SK-N-SH (cell line): ENCODE data around the gene MATK. TPM values are rescaled to one million over a fixed set of nuclear protein-coding genes. Genes with fewer than 3 reads are reported as not detected.

Experiments used
- CTCF ChIA-PET: fragments of 300-600, 350-600 bp; formaldehyde crosslinking; extraction: SDS; loops from one replicate; lab custom pipeline; 2021; lab: Yijun Ruan, JAX
- POLR2A ChIA-PET: fragments of 350-600 bp; sonication (Branson Sonifier 250); formaldehyde crosslinking; extraction: SDS; loops from one replicate; lab custom pipeline; 2020; ENCODE audit warnings: antibody characterized with exemption, inconsistent platforms; lab: Yijun Ruan, JAX
- DNase-seq: peaks from one replicate; pipeline ENCODE4 v3.0.0; 2012
- H2AFZ ChIP-seq: fragments of 200-600 bp; sonication (generic); 2 replicates; pipeline ENCODE4 v1.8.1; 2016; ENCODE audit warnings: antibody characterized with exemption, mild to moderate bottlenecking, low read depth
- H3F3A ChIP-seq: fragments of 200-600 bp; sonication (generic); replicated peaks from 2 replicates; pipeline ENCODE3; 2016; ENCODE audit warnings: antibody characterized with exemption, mild to moderate bottlenecking; ENCODE audit not compliant: insufficient read depth
- H3K27ac ChIP-seq, 2 experiments: fragments of 200-500 bp in 1 of 2; fragments of 200-600 bp in 1 of 2; sonication (Bioruptor generic) in 1 of 2; sonication (generic), shearing (Covaris generic) in 1 of 2; 2 replicates each; pipeline versions ENCODE4 v1.5.1 to v1.6.1; 2014 to 2016; ENCODE audit warnings: low read depth in 2 of 2, inconsistent platforms in 1 of 2, low read length in 1 of 2, mild to moderate bottlenecking in 1 of 2, mixed read lengths in 1 of 2
- H3K27me3 ChIP-seq: fragments of 200-600 bp; sonication (generic), shearing (Covaris generic); 2 replicates; pipeline ENCODE4 v1.6.1; 2016; ENCODE audit warnings: mixed run types; ENCODE audit not compliant: insufficient read depth
- H3K36me3 ChIP-seq, 2 experiments: fragments of 200-500 bp in 1 of 2; fragments of 200-600 bp in 1 of 2; sonication (Bioruptor generic) in 1 of 2; sonication (generic) in 1 of 2; replicated peaks in 1 of 2; 2 replicates each; pipeline versions ENCODE3 to v1.5.1; 2014 to 2016; ENCODE audit warnings: low read length in 1 of 2, mild to moderate bottlenecking in 1 of 2; ENCODE audit not compliant: insufficient read depth in 2 of 2, control insufficient read depth in 1 of 2
- H3K4me1 ChIP-seq, 2 experiments: fragments of 200-500 bp in 1 of 2; fragments of 200-600 bp in 1 of 2; sonication (Bioruptor generic) in 1 of 2; sonication (generic), shearing (Covaris generic) in 1 of 2; 2 replicates each; pipeline versions ENCODE4 v1.5.1 to v1.6.1; 2014 to 2016; ENCODE audit warnings: low read depth in 1 of 2, low read length in 1 of 2, mixed run types in 1 of 2; ENCODE audit not compliant: insufficient read depth in 2 of 2, control insufficient read depth in 1 of 2
- H3K4me2 ChIP-seq: fragments of 200-600 bp; sonication (generic), shearing (Covaris generic); 2 replicates; pipeline ENCODE4 v1.6.1; 2017; ENCODE audit warnings: mixed run types
- H3K4me3 ChIP-seq, 2 experiments: fragments of 200-500 bp in 1 of 2; fragments of 200-600 bp in 1 of 2; sonication (Bioruptor generic) in 1 of 2; sonication (generic), shearing (Covaris generic) in 1 of 2; 2 replicates each; pipeline versions ENCODE4 v1.5.1 to v1.8.1; 2014 to 2016; ENCODE audit warnings: low read depth in 2 of 2, inconsistent platforms in 1 of 2, low read length in 1 of 2, mild to moderate bottlenecking in 1 of 2, mixed read lengths in 1 of 2, moderate library complexity in 1 of 2
- H3K79me2 ChIP-seq: fragments of 200-600 bp; sonication (generic); 2 replicates; pipeline ENCODE4 v1.8.1; 2017; ENCODE audit warnings: mild to moderate bottlenecking; ENCODE audit not compliant: insufficient read depth
- H3K9ac ChIP-seq: fragments of 200-600 bp; sonication (generic); 2 replicates; pipeline ENCODE4 v1.6.1; 2017; ENCODE audit warnings: mixed run types
- H3K9me2 ChIP-seq: fragments of 200-600 bp; sonication (generic); 2 replicates; pipeline ENCODE4 v1.6.1; 2017; ENCODE audit warnings: mixed run types
- H3K9me3 ChIP-seq: fragments of 200-600 bp; sonication (generic); 2 replicates; pipeline ENCODE4 v1.6.1; 2017; ENCODE audit warnings: mixed run types, mild to moderate bottlenecking, moderate library complexity
- H4K20me1 ChIP-seq: fragments of 200-600 bp; sonication (generic); 2 replicates; pipeline ENCODE4 v1.6.1; 2017; ENCODE audit warnings: mild to moderate bottlenecking, mixed run types; ENCODE audit not compliant: insufficient read depth
- CTCF ChIP-seq: fragments of 200-600 bp; sonication (generic); IDR thresholded peaks from 2 replicates; pipeline ENCODE4 v1.6.1; 2017; ENCODE audit warnings: antibody characterized with exemption, mild to moderate bottlenecking, moderate library complexity
- EP300 ChIP-seq, 2 experiments: IDR thresholded peaks; 2 replicates each; pipeline versions ENCODE4 v1.4.0 to v1.6.1; 2012; ENCODE audit warnings: borderline replicate concordance in 1 of 2, low read depth in 1 of 2, low read length in 1 of 2
- EZH2phosphoT487 ChIP-seq: fragments of 200-600 bp; sonication (generic); IDR thresholded peaks from 2 replicates; pipeline ENCODE4 v1.6.1; 2017; ENCODE audit warnings: low read depth, mixed run types, mild to moderate bottlenecking, antibody characterized with exemption, moderate library complexity, borderline replicate concordance
- FOSL2 ChIP-seq: IDR thresholded peaks from 2 replicates; pipeline ENCODE4 v1.4.0; 2012; ENCODE audit warnings: low read depth, mild to moderate bottlenecking, moderate library complexity, borderline replicate concordance
- GABPA ChIP-seq: IDR thresholded peaks from 2 replicates; pipeline ENCODE4 v1.4.0; 2012; ENCODE audit warnings: low read depth, mild to moderate bottlenecking
- IRF3 ChIP-seq: fragments of 150-350 bp; IDR thresholded peaks from 2 replicates; pipeline ENCODE4 v1.6.1; 2016; ENCODE audit warnings: mild to moderate bottlenecking, low read depth, low read length
- MXI1 ChIP-seq: IDR thresholded peaks from 2 replicates; pipeline ENCODE4 v1.6.1; 2012; ENCODE audit warnings: mild to moderate bottlenecking, low read depth, low read length, improper control_type of control experiment
- POLR2AphosphoS5 ChIP-seq: IDR thresholded peaks from 2 replicates; pipeline ENCODE4 v1.6.1; 2012; ENCODE audit warnings: low read depth, low read length
- RXRA ChIP-seq: IDR thresholded peaks from 2 replicates; pipeline ENCODE4 v1.4.0; 2012; ENCODE audit warnings: low read depth, mild to moderate bottlenecking, borderline replicate concordance
- TEAD4 ChIP-seq: IDR thresholded peaks from 2 replicates; pipeline ENCODE4 v1.4.0; 2012; ENCODE audit warnings: mild to moderate bottlenecking, borderline replicate concordance; ENCODE audit not compliant: insufficient read depth
- USF1 ChIP-seq: IDR thresholded peaks from 2 replicates; pipeline ENCODE4 v1.4.0; 2012; ENCODE audit warnings: low read depth, borderline replicate concordance
- YY1 ChIP-seq: IDR thresholded peaks from 2 replicates; pipeline ENCODE4 v1.4.0; 2012; ENCODE audit warnings: low read depth, mild to moderate bottlenecking
- ZBTB33 ChIP-seq: IDR thresholded peaks from 2 replicates; pipeline ENCODE4 v1.4.0; 2012; ENCODE audit warnings: low read depth, borderline replicate concordance
- WGBS: methylation state at CpG from one replicate; pipeline ENCODE4 v1.1.6; 2017; ENCODE audit warnings: low lambda C conversion rate; 5-methylcytosine and 5-hydroxymethylcytosine counted together
- polyA plus RNA-seq, 3 experiments: library from polyadenylated mRNA; depleted of rRNA; stranded (reverse); fragments of >200 nt; gene quantifications; 2 replicates each; pipeline ENCODE4 v1.2.3, GENCODE V29; 2012

Gene MATK
- polyA plus RNA-seq, 1 of the 3 experiments (the other 2 are of a cell fraction), result not detected

GRCh38 chr19:3751236-3751635 is 34.9 kb downstream of the MATK start (continued):
- TF ChIP-seq USF1, result no peak
- TF ChIP-seq TEAD4, result no peak
- no peak for TF ChIP-seq RXRA
- TF ChIP-seq EP300 (IDR thresholded peaks at IDR 0.05; ENCODE audit: borderline replicate concordance in 1 of 2, low read depth in 1 of 2, low read length in 1 of 2), result no peak
- TF ChIP-seq YY1, result no peak
- TF ChIP-seq CTCF, result no peak
- TF ChIP-seq MXI1, result no peak
- TF ChIP-seq GABPA, result no peak
- TF ChIP-seq POLR2AphosphoS5, result no peak

GRCh38 chr19:3750211-3750610 is 36.0 kb downstream of the MATK start:
- H3K27ac ChIP-seq, result no peak overlapping the region
- 100% methylated on average over 2 of the region's 2 CpGs for WGBS
- H3K27me3 ChIP-seq, result no peaks in the 10 kb centered on the region
- H3F3A ChIP-seq, result no peaks in the 10 kb centered on the region
- CTCF ChIA-PET, result interaction anchor here (3.4 kb wide), 1 partner anchor 11 kb away, joined by 13 read pairs; the partner anchor contains the start of genes APBA3 and MRPL54
- H3K9me3 ChIP-seq, result no peaks in the 10 kb centered on the region
- no peaks in the 10 kb centered on the region for H3K79me2 ChIP-seq
- POLR2A ChIA-PET, result interaction anchor here (1.3 kb wide), 1 partner anchor 12 kb away, joined by 4 read pairs; the partner anchor contains the start of gene MRPL54
- no peak overlapping the region for H3K9ac ChIP-seq
- no peaks in the 10 kb centered on the region for H3K4me1 ChIP-seq
- no peak overlapping the region for H3K4me3 ChIP-seq
- no peak for TF ChIP-seq IRF3
- TF ChIP-seq FOSL2, result no peak
- no peak for TF ChIP-seq ZBTB33
- no peak for TF ChIP-seq EZH2phosphoT487
- H3K36me3 ChIP-seq, result peaks cover 5 to 12% of the 10 kb centered on the region in 2 experiments
- no peaks in the 10 kb centered on the region for H4K20me1 ChIP-seq
- no peaks in the 10 kb centered on the region for H3K9me2 ChIP-seq
- H2AFZ ChIP-seq, result no peak overlapping the region
- DNase-seq, result no peak
- no peak overlapping the region for H3K4me2 ChIP-seq
